ENCODE results near the gene ATP8B3.

Gene ATP8B3

DNA sequence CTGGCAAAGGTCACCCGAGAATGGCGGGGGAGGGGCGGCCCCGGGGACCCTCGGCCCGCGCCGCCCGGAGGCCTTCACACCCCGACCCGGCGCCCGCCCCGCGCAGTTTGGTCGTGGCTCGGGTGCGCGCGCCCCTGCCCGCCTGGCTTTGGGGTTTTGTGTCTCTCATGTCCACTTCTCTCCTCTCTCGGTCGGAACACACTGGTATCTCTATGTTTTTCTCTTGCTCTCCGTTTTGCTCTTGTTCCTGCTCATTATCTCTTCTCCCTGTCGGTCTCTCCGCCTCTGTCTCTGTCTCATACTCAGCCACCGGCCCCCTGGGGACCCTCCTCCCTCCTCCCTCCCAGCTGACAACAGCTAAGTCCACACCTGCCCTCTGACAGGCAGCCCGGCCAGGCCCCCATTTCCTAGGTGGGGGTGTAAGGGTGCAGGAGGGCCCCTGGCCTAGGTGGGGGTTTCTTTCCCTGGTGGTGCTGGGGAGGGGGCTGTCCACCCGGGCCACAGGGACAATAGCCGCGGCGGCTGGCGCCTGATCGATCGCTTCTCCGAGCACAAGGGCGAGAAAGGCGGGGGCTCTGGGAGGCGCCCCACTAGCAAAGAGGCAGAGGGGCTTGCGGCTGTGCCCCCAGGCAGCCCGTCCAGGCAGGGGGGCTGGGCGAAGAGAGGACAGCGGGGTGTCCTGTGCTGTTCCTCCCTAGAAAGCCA is 56.5 kb downstream of the ATP8B3 start:
- no peak for DNase-seq

DNA sequence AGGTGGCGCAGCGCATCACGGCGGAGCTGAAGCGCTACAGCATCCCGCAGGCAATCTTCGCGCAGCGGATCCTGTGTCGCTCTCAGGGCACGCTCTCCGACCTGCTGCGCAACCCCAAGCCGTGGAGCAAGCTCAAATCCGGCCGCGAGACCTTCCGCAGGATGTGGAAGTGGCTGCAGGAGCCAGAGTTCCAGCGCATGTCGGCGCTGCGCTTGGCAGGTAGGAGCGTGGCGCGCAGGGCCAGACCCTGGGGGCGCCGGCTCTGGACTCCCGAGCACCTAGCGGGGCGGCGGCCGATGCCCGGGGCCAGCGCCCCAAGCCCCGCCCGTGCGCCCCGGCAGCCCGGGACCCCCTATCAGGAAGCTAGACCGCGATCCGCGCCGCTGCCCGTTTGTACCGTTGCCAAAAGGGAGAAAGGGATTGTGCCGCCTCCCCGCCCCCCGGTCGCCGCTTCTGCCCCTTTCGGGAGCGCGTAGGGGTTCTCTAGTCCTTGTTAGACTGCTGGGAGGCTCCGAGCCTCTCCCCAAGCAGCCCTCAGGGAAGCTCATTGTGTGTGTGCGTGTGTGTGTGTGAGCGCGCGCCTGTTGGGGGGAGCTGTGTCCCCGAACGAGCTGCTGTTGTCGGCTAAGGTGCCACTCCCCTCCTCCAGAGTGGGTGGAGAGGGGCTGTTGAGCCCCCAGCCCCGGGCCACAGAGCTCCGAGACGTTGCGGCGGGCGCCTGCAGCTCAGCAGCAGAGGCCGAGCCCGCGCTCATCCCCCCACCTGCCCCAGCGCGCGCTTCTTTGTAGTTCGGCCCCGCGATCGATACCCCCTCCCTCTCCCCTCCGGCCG is 57.2 kb downstream of the ATP8B3 start:
- no peak for DNase-seq

DNA sequence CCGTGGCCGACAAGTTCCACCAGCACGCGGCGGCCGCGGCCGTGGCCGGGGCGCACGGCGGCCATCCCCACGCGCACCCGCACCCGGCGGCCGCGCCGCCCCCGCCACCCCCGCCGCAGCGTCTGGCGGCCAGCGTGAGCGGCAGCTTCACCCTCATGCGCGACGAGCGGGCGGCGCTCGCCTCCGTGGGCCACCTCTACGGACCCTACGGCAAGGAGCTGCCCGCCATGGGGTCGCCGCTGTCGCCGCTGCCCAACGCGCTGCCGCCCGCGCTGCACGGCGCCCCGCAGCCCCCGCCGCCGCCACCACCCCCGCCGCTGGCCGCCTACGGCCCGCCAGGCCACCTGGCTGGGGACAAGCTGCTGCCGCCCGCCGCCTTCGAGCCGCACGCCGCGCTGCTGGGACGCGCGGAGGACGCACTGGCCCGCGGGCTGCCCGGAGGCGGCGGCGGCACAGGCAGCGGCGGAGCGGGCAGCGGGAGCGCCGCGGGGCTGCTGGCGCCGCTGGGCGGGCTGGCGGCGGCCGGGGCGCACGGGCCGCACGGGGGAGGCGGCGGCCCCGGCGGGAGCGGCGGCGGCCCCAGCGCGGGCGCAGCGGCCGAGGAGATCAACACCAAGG is 57.9 kb downstream of the ATP8B3 start:
- no peak for DNase-seq

DNA sequence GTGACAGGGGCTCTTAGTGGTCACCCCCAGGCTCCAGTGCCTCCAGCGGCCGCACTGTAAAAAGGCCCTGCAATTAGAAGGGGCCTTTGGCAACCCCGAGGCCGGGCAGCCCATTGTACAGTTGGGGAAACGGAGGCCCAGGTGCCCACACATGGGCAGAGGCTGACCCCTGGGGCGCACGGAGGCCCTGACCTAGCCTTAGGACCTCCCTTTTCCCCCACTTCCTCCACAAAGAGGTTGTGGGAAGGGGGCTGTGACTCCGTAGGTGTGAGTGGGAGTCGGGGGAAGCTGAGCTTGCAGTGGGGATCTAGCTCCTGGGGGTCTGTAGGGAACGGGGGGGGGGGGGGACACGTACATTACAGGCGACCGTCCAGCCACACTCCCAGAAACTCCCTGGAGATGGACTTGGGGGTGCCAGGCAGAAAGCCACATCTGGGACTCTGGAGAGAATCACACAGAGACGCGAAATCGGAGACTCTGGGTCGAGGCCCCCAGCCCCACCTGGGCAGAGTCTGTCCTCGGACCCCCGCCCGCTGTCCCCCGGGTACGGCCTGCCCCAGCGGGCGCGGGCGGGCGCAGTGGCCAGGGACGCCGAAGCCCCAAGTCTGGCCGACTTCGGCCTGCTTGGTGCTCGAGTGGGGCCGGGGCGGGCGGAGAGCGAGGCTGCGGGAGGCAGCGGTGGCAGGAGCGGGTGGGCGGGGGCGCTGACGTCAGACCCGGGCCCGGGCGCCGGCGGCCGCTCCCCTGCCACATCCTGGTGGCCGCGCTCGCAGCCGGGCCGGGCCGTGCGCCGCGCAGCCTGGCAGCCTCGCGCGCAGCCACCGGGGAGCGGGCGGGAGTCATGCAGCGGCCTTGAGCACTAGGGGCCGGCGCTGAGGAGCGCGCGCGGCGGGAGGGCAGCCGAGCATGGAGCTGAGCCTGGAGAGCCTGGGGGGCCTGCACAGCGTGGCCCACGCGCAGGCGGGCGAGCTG is 59.0 kb downstream of the ATP8B3 start, which contains the start of gene ONECUT3:
ONECUT3 (plus strand) TSS at position 750 of the 972 bp plus-strand sequence; CDS start at position 907, 157 bp downstream.
- DNase-seq, result no peak

DNA sequence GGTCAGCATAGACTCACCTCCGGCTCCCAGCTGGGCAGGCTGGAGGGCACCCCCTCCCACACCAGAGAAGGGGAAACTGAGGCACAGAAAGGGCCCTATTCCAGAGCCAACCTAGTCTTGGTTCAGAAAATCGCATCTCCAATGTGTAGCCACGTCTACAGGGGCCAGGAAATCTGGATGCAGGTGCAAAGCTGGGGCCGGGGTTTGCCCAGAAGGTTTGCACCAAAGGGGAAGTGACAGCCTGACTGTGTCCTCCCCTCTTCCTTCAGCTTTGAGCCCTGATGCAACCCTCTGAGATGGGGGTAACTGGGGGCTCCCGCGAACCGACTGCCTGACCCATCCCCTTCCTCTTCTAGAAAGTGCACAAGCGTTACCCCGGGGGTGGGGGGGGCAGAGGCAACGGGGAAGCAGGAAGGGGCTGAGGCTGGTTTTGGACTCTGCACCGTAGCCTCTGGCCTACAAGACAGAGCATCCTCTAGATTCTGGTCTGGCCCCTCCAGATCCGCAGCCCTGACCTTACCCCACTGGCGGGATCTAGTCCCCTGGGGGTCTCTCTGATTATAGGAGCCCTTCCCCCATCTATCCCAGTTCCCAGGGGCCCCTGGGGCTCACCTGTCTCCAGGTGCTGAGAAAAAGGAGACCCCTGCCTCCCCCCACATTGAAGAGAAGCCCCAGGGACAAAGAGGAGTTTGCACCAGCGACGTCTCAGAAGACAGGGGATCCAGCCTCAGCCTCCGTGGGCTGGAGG is 59.9 kb downstream of the ATP8B3 start:
- DNase-seq, result no peak

DNA sequence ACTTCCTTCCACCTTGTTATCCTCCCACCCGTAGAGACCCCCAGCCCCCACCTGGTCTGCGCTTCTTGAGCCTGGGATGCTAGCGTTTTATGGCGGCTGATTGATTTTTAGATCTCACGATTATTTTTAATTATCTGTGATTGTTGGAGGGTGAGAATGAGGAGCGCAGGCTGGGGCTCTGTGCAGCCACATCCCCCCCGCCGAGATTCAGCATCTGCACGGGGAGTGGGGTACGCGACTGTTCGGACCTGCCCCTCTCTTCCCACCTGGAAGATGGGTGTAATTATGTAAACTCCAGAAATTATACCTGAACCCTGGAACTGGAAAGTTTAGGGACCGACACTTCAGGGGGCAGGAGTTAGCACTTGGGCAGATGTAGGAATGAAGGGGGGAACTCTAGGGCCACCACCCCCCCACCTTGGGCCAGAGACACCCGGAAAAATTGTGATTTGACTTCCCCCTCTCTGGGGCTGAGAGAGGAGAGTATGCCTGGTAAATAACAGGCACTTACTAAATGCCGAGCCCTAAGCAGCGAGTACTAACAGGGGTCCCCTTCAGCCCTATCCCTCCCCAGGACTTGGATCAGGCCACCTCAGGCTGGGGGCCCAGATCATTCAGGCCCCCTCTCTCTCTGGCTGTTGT is 60.6 kb downstream of the ATP8B3 start:
- DNase-seq, result no peak

DNA sequence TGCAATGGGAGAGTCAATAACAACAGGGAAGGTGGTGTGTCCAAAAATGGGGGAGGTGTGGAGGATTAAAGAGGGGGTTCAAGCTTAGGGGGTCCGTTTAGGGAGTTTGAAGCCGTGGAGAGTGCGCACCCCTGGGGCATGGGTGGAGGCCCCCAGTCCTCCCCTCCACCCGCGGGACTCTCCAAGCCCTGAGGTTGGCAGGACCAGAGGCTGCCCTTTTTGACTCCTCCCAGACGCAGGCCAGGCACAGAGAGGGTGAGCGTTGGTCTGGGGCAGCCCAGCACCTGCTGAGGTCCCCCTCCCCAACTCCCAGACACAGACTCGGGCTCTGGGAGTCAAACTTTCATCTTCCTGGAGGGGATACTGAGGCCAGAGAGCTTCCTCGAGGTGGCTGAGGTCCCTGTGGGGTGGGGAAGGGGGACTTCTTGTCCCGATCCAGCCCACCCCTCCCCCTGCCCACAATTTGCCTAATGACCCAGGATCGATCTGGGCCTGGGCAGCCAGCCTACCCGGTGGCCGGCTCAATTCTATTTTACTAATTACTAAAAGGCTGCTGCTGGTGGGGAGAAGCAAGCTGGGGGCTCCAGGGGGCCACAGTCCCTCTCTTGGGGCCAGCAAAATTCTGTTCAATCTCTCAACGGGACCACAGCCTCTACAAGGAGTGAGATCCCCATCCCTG is 61.6 kb downstream of the ATP8B3 start:
- no peak for DNase-seq

DNA sequence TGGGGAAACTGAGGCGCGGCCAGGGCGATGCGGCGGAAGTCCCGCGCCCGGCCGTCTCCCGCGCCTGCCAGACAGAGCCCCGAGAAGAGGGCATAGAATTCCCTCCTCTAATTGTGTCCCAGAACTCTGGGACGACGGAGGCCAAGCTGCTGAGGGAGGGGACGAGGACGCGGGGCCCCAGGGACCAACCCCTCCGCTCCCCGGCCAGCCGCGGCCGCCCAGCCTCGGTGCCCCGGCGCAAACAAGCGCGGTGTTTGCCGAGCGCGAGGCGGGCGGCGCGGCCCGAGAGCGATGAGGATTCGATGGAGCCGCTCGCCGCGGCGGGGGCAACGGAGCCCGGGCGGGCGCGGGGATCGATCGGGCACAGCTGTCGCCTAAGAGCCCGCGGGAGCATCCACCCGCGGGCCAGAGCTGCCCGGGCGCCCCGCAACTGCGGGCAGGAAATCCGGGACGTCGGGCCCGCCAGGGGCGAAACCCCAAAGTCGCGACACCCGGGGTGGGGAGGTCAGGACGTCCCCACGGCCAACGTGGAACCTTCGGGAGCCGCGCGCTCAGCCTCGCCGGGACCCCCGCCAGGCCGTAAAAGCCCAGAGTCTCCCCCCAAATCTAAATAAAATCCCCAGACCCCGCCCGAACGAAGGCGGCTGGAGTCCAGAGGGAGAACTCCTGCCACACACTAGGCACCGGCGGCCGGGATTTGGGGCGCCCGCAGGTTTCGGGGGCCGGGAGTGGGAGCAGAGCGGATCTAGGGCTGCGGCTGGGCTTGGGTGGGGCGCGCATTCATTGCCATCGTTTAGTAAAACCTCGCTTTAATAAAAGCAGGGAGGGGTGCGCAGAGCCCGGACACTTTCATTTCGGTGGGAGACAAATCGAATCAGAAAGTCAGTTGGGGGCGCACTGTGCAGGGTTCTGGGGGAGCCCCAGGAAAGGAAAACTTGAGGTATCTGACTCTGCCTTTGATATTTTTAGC is 62.4 kb downstream of the ATP8B3 start:
- no peak for DNase-seq

DNA sequence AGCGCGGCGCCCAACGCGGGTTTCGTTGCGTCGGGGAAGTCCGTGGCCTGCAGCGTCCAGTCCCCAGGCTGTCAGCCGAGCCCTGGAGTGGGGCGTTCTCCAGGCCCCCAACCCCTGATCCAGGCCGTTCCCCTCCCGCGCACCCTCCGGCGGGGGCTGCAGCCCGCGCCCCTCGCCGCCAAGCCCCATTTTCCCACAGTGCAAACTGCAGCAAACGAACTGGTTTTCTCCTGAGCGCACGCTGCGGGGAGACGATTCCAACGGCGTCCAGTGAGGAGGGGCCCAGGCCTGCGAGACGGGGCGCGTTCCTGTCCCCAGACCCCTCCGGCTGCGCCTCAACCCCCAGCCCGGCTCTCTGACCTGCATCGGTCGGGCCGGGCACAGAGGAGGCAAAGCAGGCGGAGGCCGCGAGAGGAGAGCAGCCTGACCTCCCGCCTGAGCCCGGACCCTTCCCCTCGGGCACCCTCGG is 63.2 kb downstream of the ATP8B3 start:
- DNase-seq, result no peak

DNA sequence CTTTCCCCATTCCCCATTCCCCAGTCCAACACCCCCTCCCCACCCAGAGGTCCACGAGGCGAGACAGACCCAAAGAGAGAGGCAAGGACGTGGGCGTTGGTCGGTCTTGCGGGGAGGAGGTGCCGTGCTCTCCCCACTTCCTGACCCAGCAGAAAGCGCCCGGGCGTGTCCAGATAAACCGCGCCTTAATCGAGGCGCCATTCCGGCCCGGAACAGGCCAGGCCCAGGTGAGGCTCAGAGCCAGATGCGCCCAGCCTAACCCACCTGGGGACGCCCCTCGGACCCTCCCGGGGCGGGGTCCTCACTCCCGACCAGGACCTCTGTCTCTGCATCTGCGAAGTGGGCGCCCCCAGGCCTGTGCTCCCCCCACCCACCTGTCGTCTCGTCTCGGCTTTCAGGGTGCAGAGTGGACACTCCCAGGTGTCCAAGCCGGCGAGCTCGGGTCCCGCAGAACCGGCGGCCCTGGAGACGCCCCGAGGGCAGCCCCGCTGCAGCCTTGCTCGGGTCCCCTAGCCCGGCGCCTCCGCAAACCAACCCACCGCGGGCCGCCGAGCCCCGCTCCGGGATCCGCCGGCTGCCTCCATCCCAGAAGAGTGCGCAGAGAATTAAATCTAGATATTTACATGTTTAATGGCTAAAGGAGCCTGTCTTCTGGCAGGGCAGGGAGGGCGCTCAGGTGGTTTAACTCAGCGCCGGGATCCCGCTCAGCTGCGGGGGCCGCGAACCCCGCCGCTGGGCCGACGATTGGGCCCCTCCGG is 63.8 kb downstream of the ATP8B3 start:
- no peak for DNase-seq

DNA sequence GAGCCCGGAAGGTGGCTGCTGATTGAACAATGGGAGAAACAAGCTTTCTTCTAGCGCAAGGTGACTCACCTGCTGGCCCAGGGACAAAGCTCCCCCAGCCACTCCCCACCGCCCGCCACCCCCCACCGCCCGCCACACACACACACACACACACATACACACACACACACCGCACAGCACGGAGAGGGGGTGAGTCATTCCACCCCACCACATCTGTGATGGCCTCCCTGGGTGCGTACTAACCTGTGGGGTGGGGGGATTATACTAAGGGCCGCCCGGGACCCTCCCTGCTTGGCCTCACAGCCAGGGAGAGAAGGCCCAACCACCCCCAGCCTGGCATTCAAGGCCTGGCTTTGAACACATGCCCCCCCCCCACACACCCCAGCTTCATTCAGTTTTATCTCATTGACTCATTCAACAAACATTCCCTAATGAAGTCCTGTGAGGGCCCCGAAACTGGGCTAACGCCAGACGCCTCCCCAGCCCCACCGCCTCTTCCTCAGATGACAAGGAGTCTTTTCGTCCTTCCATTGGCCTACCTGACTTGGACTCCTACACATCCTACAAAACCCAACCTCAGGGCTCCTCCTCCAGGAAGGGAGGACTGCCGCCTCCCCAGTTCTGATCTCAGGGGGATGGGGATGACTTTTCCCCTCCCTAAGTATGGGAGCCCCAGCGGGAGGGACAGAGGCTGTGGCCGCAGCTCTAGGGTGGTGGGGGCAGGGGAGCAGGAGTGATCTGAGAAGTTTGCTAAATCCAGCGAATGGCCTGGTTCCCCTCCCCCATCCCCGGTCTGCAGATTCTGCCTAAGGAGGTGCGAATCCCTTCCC is 64.6 kb downstream of the ATP8B3 start:
- DNase-seq, result no peak

DNA sequence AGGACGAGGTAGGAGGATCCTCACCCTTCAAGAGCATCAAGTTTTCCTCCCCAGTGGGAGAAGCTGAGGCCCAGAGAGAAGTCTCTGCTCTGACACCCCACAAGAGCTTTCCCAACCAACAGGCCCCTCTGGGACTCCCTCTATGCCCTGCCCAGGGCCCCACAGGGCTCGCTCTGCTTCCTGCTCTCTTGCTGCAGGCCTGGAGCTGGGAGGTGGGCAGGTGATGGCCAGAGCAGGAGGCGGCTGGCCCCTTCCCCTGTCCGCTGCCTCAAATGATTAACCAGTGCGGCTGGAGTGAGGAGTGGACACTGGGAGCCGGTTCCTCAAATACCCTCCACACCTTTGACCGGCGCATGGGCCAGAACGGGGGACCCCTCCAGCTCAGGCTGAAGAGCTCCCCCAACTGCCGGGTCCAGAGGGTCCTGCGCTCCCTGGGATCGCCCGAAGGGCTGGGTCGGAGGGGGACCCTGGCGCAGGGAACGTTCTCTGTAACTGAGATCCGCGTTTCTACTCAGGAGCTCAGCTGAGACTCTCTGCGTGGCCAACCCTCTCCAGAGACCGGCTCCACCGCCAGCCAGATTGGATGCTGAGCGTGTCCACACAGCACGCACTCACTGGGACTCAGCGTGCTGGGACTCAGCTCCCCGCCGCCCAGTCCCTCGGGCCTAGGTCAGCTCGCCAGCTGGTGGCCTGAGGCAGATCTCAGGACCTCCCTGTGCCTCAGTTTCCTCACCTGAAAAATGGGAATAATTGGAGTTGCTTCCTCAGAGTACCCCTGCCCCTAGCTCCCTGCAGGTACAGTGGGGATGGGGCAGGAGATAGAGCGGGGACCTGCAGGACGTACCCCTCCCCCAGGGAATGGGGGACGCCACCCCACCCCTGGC is 65.4 kb downstream of the ATP8B3 start:
- DNase-seq, result no peak

DNA sequence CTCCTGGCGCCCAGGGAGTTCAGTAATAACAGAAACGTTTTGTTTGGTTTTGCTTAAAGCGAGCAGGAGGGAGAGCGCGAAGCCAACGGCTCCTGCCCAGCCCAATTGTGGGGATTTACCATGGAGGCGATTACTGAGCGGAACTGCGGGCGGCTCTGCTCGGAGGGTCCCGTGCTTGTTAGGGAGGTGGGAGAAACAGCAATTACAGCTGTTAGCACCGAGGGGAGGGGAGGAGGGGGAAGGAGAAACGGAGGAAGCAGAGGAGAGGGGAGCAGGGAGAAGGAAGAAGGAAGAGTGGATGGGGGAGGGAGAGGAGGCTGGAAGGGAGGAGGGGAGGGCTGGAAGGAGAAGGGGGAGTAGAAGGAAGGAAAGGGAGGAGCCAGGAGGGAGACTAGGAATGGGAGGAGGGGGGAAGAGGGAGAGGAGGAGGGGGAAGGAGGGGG is 66.5 kb downstream of the ATP8B3 start:
- no peak for DNase-seq

DNA sequence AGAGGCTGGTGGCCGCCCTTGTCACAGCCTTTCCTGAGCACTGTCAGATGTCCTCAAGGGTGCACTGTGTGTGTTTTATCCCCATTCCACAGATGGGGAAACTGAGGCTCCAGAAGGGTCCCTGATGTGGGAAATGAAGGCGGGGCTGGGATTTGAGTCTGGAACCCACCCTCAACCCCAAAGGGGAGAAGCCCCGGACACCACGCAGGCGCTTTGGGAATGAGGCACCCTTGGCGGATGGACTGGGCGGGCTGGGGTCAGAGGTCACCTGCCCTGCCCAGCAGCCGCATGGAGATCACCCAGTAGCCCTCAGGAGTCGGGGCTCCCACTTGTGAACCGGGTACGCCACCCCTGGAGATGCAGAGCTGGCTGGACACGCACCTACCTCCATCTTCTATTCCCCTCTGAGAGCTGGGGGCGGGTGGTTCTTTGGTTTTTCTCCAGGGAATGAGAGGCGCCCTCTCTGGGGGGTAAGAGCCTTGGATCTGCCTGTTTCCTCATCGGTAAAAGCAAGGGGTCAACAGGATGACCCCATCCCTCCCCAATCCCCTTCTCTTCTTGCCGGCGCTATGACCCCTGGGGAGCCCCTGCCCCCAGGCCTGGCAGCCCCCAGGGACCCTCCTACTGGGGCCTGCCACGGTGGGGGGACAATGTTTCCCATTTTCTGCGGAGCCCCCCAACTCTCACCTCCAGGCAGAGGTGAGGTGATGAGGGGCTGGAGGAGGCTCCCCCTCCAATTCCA is 67.1 kb downstream of the ATP8B3 start:
- no peak for DNase-seq

DNA sequence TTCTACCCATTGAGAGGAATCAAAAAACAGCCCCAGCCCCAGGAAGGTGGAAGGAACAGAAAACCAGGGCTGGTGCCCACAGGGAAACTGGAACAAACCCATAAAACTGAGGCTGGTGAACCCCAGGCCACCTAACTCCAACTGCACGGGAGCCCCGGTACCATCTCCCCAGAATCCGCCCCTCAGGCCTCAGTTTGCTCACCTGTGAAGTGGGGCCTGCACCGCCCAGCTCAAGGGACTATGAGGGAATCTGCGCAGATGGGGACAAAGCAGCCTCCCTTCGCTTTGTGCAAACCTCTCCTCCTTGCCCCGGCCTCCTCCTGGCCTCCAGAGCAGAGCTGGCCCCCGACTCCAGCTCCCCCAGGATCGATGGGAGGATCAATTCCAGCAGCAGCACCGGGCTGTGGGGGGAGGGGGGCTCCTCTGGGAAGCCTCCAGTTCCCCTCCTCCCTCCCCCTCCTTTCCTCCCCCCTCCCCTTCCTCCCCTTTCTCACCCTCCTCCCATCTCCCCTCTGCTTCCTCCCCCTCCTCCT is 67.9 kb downstream of the ATP8B3 start:
- DNase-seq, result no peak

Data from NCI-H2081 treated with DMSO at 0.1 percent for 48 hours (cell line).